Body of pancreas (tissue), 4 donors: Measurements from ENCODE around the gene FGD5.

Experiments
- POLR2A ChIP-seq, 3 donors: fragments of 450-650 bp; IDR thresholded peaks; one replicate each; pipeline ENCODE4 v1.6.1; 2016; ENCODE audit warnings: antibody characterized with exemption in 3 of 3, mild to moderate bottlenecking in 2 of 3
- TF ChIP-seq, protein P1 (sequence below), 7 experiments: fragments of 450-650 bp in 4 of 7; fragments of 200-600 bp in 3 of 7; sonication (generic) in 3 of 7; IDR thresholded peaks; one replicate each; pipeline ENCODE4 v1.5.1; 2016 to 2019; ENCODE audit warnings: antibody characterized with exemption in 7 of 7

DNA sequence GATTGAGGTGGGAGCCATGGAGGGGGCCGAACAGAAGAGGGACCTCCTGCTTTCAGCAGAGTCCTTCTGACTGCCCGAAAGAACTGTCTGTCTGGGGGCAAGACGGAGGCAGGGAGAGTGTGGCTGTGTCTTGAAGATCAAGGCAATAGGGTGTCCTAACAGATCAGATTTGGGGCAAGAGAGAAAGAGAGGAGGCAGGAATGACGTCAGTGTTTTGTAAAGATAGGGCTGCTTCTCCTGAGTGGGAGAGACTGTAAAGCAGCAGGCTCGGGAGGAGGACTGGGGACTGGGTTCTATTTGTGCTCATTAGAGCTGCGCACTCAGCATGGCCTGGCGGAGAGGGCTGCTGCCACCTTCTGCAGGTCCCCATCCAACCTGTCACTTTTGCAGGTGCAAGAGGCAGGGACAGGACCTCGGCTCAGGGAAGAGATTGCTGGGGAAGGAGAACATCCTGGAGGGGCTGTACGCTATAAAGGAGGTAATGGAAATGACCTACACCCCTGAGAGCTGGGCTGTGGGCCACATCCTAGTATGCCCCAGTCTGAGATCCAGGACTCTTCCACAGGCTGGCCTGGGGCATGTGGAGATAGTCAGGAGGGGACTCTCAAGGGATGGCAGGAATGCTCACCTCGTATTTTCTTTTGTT is 29.0 kb upstream of the FGD5 start:
- TF ChIP-seq, protein P1, sequence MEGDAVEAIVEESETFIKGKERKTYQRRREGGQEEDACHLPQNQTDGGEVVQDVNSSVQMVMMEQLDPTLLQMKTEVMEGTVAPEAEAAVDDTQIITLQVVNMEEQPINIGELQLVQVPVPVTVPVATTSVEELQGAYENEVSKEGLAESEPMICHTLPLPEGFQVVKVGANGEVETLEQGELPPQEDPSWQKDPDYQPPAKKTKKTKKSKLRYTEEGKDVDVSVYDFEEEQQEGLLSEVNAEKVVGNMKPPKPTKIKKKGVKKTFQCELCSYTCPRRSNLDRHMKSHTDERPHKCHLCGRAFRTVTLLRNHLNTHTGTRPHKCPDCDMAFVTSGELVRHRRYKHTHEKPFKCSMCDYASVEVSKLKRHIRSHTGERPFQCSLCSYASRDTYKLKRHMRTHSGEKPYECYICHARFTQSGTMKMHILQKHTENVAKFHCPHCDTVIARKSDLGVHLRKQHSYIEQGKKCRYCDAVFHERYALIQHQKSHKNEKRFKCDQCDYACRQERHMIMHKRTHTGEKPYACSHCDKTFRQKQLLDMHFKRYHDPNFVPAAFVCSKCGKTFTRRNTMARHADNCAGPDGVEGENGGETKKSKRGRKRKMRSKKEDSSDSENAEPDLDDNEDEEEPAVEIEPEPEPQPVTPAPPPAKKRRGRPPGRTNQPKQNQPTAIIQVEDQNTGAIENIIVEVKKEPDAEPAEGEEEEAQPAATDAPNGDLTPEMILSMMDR (IDR thresholded peaks at IDR 0.05) = no peak
- no peak for TF ChIP-seq POLR2A (IDR thresholded peaks at IDR 0.05)
